SK-N-SH treated with all-trans-retinoic acid at 6 μM for 48 hours (cell line): ENCODE results near the gene CTCF.

Experiments used
- ATAC-seq: fragments of 200-7000 bp; cut with Tn5 transposase; 3 replicates; pipeline ENCODE4 v1.9.1; 2020; ENCODE audit warnings: mild to moderate bottlenecking, moderate library complexity
- ARNTL ChIP-seq: fragments of 450-650 bp; formaldehyde crosslinking; IDR thresholded peaks from 2 replicates; pipeline ENCODE4 v1.5.0; 2020; ENCODE audit warnings: low read depth, mild to moderate bottlenecking, moderate library complexity, borderline replicate concordance
- BACH2 ChIP-seq: fragments of 250-450 bp; sonication (Bioruptor Pico); IDR thresholded peaks from 2 replicates; pipeline ENCODE4 v1.9.0; 2021; ENCODE audit warnings: mild to moderate bottlenecking, borderline replicate concordance
- CSDC2 ChIP-seq: fragments of 250-450 bp; sonication (Bioruptor Pico); IDR thresholded peaks from 2 replicates; pipeline ENCODE4 v1.5.0; 2020; ENCODE audit warnings: mild to moderate bottlenecking, moderate library complexity
- ESRRG ChIP-seq: fragments of 250-450 bp; sonication (Bioruptor Pico); IDR thresholded peaks from 2 replicates; pipeline ENCODE4 v1.6.1; 2021; ENCODE audit warnings: mild to moderate bottlenecking
- OSR1 ChIP-seq: fragments of 250-450 bp; sonication (Bioruptor Pico); IDR thresholded peaks from 2 replicates; pipeline ENCODE4 v1.8.0; 2022; ENCODE audit warnings: moderate library complexity, mild to moderate bottlenecking, inconsistent platforms
- PPARA ChIP-seq: fragments of 250-450 bp; sonication (Bioruptor Pico); IDR thresholded peaks from 2 replicates; pipeline ENCODE4 v1.5.0; 2020; ENCODE audit warnings: mild to moderate bottlenecking, borderline replicate concordance
- SNAI2 ChIP-seq: fragments of 250-450 bp; sonication (Bioruptor Pico); IDR thresholded peaks from 2 replicates; pipeline ENCODE4 v1.5.0; 2020; ENCODE audit warnings: mild to moderate bottlenecking, moderate library complexity
- TCF4 ChIP-seq: fragments of 250-450 bp; sonication (Bioruptor Pico); IDR thresholded peaks from 2 replicates; pipeline ENCODE4 v1.8.0; 2021; ENCODE audit warnings: mild to moderate bottlenecking, moderate library complexity, borderline replicate concordance
- TOX ChIP-seq: fragments of 250-450 bp; sonication (Bioruptor Pico); IDR thresholded peaks from 2 replicates; pipeline ENCODE4 v1.8.0; 2021; ENCODE audit warnings: mild to moderate bottlenecking, moderate library complexity, borderline replicate concordance
- ZC3H10 ChIP-seq: fragments of 250-450 bp; sonication (Bioruptor Pico); IDR thresholded peaks from 2 replicates; pipeline ENCODE4 v1.5.1; 2021; ENCODE audit warnings: mild to moderate bottlenecking, moderate library complexity
- ZFP3 ChIP-seq: fragments of 250-450 bp; sonication (Bioruptor Pico); IDR thresholded peaks from 2 replicates; pipeline ENCODE4 v1.5.0; 2020; ENCODE audit warnings: mild to moderate bottlenecking, moderate library complexity
- ZNF70 ChIP-seq: fragments of 450-650 bp; formaldehyde crosslinking; IDR thresholded peaks from 2 replicates; pipeline ENCODE4 v1.5.0; 2020; ENCODE audit warnings: mild to moderate bottlenecking, moderate library complexity
- ZNF8 ChIP-seq: fragments of 450-650 bp; formaldehyde crosslinking; IDR thresholded peaks from 2 replicates; pipeline ENCODE4 v1.5.0; 2020; ENCODE audit warnings: mild to moderate bottlenecking, moderate library complexity
- TF ChIP-seq, protein P1 (sequence below): fragments of 250-450 bp; sonication (Bioruptor Pico); IDR thresholded peaks from 2 replicates; pipeline ENCODE4 v1.5.1; 2021; ENCODE audit warnings: mild to moderate bottlenecking, moderate library complexity
- TF ChIP-seq, protein P2 (sequence below): fragments of 250-450 bp; sonication (Bioruptor Pico); IDR thresholded peaks from 2 replicates; pipeline ENCODE4 v1.8.0; 2020; ENCODE audit warnings: mild to moderate bottlenecking, moderate library complexity, borderline replicate concordance
- TF ChIP-seq, protein P3 (sequence below): fragments of 250-450 bp; sonication (Bioruptor Pico); IDR thresholded peaks from 2 replicates; pipeline ENCODE4 v1.8.0; 2021; ENCODE audit warnings: low read depth, mild to moderate bottlenecking, moderate library complexity, borderline replicate concordance
- TF ChIP-seq, protein P4 (sequence below): fragments of 250-450 bp; sonication (Bioruptor Pico); IDR thresholded peaks from 2 replicates; pipeline ENCODE4 v1.5.1; 2020; ENCODE audit warnings: low read depth, mild to moderate bottlenecking, moderate library complexity
- TF ChIP-seq, protein P5 (sequence below): fragments of 250-450 bp; sonication (Bioruptor Pico); IDR thresholded peaks from 2 replicates; pipeline ENCODE4 v1.5.0; 2020; ENCODE audit warnings: mild to moderate bottlenecking, moderate library complexity

The CTCF gene

DNA sequence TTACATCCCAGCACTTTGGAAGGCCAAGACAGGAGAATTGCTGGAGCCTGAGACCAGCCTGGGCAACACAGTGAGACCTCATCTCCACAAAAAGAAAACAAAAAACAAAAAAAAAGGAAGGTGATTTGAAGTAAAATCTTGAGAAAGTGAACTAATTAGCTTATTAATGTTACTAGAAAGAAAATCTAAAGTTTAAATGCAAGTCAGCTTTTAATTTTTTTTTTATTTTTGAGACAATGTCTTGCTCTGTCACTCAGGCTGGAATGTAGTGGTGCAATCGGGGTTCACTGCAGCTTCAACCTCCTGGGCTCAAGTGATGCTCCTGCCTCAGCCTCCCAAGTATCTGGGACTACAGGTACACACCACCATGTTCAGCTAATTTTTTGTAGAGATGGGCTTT is 3.5 kb upstream of the CTCF start (continued):
- TF ChIP-seq TOX (CRISPR knock-in tag) (no peak), ESRRG (no peak)
- TF ChIP-seq, all 23 proteins: peak for 0

DNA sequence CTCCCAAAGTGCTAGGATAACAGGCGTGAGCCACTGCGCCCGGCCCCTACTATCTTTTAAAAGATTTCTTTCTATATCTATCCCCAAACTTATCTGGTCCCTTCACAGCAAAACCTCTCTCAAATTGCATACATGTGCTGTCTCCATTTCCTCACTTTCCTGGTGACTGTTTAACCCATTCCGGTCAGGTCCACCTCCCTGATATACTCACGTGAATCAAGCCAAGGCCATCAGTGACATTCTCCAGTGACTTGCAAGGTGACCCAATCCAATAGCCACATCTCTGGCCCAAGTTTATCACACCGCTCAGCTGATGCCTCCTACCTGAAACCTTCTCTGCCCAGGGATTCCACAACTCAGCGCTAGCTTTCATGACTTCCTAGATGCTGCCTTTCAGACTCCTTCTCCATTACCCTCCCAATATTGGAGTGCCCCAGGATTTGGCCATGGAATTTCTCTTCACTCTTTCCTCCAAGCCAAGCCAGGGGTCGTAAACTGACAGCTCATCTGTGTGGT is 1.4 kb upstream of the CTCF start:
- no peak for ATAC-seq
- TF ChIP-seq, protein P1, sequence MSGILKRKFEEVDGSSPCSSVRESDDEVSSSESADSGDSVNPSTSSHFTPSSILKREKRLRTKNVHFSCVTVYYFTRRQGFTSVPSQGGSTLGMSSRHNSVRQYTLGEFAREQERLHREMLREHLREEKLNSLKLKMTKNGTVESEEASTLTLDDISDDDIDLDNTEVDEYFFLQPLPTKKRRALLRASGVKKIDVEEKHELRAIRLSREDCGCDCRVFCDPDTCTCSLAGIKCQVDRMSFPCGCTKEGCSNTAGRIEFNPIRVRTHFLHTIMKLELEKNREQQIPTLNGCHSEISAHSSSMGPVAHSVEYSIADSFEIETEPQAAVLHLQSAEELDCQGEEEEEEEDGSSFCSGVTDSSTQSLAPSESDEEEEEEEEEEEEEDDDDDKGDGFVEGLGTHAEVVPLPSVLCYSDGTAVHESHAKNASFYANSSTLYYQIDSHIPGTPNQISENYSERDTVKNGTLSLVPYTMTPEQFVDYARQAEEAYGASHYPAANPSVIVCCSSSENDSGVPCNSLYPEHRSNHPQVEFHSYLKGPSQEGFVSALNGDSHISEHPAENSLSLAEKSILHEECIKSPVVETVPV (CRISPR knock-in tag): no peak
- no peak for TF ChIP-seq OSR1

DNA sequence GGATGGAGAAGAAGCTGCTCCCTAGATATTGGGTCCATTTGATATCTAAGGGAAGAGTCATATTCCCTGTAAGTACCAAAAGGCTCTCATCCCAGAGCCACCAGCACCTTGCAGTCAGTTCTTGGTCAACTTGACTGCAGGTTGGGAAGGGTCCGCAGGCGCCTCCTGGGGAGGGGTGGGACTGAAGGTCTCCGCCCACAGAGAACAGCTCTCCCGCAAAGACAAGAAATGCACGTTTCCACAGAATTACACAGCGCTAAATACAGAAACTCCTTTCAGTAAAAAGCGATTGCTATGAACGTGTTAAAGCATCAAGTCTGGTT is 864 bp upstream of the CTCF start:
- ATAC-seq: no peak
- TF ChIP-seq CSDC2 (CRISPR knock-in tag) (no peak), PPARA (CRISPR knock-in tag) (no peak), ZC3H10 (CRISPR knock-in tag) (no peak), BACH2 (CRISPR knock-in tag) (no peak), SNAI2 (no peak), ZNF70 (CRISPR knock-in tag) (no peak), TCF4 (CRISPR knock-in tag) (no peak), ZFP3 (CRISPR knock-in tag) (no peak), OSR1 (no peak), ARNTL (CRISPR knock-in tag) (no peak), ZNF8 (CRISPR knock-in tag) (no peak)
- TF ChIP-seq, protein P2, sequence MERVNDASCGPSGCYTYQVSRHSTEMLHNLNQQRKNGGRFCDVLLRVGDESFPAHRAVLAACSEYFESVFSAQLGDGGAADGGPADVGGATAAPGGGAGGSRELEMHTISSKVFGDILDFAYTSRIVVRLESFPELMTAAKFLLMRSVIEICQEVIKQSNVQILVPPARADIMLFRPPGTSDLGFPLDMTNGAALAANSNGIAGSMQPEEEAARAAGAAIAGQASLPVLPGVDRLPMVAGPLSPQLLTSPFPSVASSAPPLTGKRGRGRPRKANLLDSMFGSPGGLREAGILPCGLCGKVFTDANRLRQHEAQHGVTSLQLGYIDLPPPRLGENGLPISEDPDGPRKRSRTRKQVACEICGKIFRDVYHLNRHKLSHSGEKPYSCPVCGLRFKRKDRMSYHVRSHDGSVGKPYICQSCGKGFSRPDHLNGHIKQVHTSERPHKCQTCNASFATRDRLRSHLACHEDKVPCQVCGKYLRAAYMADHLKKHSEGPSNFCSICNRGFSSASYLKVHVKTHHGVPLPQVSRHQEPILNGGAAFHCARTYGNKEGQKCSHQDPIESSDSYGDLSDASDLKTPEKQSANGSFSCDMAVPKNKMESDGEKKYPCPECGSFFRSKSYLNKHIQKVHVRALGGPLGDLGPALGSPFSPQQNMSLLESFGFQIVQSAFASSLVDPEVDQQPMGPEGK: no peak
- TF ChIP-seq, protein P1 (CRISPR knock-in tag): no peak
- TF ChIP-seq, protein P3, sequence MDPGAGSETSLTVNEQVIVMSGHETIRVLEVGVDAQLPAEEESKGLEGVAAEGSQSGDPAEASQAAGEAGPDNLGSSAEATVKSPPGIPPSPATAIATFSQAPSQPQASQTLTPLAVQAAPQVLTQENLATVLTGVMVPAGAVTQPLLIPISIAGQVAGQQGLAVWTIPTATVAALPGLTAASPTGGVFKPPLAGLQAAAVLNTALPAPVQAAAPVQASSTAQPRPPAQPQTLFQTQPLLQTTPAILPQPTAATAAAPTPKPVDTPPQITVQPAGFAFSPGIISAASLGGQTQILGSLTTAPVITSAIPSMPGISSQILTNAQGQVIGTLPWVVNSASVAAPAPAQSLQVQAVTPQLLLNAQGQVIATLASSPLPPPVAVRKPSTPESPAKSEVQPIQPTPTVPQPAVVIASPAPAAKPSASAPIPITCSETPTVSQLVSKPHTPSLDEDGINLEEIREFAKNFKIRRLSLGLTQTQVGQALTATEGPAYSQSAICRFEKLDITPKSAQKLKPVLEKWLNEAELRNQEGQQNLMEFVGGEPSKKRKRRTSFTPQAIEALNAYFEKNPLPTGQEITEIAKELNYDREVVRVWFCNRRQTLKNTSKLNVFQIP (CRISPR knock-in tag): no peak
- TF ChIP-seq, protein P4, sequence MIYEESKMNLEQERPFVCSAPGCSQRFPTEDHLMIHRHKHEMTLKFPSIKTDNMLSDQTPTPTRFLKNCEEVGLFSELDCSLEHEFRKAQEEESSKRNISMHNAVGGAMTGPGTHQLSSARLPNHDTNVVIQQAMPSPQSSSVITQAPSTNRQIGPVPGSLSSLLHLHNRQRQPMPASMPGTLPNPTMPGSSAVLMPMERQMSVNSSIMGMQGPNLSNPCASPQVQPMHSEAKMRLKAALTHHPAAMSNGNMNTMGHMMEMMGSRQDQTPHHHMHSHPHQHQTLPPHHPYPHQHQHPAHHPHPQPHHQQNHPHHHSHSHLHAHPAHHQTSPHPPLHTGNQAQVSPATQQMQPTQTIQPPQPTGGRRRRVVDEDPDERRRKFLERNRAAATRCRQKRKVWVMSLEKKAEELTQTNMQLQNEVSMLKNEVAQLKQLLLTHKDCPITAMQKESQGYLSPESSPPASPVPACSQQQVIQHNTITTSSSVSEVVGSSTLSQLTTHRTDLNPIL: no peak

DNA sequence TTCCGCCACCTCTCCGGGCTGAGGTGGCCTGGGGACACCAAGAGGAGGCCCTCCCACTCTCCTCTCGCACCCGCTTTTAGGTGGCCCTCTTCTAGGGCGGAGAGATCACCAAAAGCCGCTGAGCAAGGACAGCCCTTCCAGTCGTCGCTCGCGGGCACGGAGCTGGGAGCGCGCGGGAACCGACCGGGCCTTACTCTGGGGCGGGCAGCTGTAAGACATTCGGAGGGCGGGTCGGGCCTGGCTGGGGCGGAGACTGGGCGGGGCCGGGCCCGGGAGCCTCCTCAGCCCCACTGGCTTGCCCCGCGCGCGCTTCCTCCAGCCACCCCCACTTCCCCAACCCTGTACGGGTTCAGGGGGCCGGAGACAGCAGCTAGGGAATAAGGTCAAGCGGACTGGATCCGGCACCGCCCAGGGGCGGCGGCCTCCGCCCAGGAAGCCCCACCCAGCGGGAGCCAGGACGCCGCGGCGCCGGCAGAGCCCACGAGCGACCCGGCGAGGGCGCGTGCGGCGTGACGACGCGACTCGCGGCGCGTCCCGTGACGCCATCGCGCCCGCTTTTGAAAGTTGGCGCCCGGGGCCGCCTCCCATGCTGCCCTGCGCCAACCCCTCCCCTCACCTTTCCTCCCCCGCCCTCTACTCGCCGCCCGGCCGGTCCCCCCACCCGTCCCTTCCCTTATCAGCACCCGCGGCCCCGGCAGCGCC is 351 bp upstream of the CTCF start:
- TF ChIP-seq ARNTL (CRISPR knock-in tag): no peak
- TF ChIP-seq, protein P5, sequence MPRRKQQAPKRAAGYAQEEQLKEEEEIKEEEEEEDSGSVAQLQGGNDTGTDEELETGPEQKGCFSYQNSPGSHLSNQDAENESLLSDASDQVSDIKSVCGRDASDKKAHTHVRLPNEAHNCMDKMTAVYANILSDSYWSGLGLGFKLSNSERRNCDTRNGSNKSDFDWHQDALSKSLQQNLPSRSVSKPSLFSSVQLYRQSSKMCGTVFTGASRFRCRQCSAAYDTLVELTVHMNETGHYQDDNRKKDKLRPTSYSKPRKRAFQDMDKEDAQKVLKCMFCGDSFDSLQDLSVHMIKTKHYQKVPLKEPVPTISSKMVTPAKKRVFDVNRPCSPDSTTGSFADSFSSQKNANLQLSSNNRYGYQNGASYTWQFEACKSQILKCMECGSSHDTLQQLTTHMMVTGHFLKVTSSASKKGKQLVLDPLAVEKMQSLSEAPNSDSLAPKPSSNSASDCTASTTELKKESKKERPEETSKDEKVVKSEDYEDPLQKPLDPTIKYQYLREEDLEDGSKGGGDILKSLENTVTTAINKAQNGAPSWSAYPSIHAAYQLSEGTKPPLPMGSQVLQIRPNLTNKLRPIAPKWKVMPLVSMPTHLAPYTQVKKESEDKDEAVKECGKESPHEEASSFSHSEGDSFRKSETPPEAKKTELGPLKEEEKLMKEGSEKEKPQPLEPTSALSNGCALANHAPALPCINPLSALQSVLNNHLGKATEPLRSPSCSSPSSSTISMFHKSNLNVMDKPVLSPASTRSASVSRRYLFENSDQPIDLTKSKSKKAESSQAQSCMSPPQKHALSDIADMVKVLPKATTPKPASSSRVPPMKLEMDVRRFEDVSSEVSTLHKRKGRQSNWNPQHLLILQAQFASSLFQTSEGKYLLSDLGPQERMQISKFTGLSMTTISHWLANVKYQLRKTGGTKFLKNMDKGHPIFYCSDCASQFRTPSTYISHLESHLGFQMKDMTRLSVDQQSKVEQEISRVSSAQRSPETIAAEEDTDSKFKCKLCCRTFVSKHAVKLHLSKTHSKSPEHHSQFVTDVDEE (CRISPR knock-in tag): peak; percentile 15; the same call in 1 of the 2 replicates
- peak; percentile 94 for ATAC-seq
